ENCODE data around the gene MEAK7.
"Not testable (repeated sequence)": the region's sequence is repeated elsewhere in the genome, so short reads cannot be mapped to it uniquely, and the experiment has no call there.

Gene MEAK7

GRCh38 chr16:84532855-84533486, 28.5 kb upstream of the MEAK7 start:
- DNase-seq (ENCODE audit: low read depth) = no peak

GRCh38 chr16:84532291-84532724, 27.8 kb upstream of the MEAK7 start:
- peak; percentile 91 for DNase-seq (ENCODE audit: low read depth)

- no peak for DNase-seq (ENCODE audit: low read depth)
Measured at GRCh38 chr16:84531671-84532111, 27.2 kb upstream of the MEAK7 start.

- no peak for DNase-seq (ENCODE audit: low read depth)
Measured at GRCh38 chr16:84530590-84530989, 26.1 kb upstream of the MEAK7 start.

GRCh38 chr16:84529607-84530006, 25.1 kb upstream of the MEAK7 start:
- DNase-seq (ENCODE audit: low read depth) = no peak

- no peak for DNase-seq (ENCODE audit: low read depth)
Measured at GRCh38 chr16:84528322-84528721, 23.9 kb upstream of the MEAK7 start.

DNA sequence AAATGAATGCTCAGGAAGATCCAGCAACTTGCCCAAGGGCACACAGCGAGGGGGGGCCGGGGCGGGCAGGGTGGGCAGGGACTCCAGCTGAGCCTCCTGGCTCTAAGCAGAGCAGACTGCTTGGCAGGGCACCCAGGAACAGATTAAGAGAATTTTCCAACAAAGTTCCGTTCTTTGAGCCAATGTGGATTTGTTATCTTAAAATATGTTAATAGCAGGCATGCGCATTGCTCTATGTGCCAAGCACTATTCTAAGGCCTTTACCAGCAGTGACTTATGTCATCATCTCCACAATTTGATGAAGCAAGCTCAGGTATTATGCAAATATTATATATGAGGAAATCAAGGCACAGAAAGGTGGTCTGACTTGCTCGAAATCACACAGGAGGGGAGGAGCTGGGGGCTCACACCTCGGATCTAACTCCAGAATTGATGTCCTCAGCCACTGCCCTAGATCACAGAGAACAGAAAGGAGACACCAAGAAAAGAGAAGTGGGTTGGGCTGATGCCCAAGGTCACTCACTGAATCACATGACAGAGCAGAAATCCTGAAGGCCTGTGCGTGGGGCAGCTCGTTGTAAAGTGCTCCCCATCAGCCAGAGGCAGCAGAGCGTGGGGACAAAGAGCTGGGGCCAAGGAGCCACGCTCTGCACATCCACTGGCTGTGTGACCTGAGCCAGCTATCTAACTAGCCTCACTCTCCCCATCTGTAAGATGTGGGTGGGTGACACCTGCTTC, 23.2 kb upstream of the MEAK7 start:
- DNase-seq (ENCODE audit: low read depth) = no peak

GRCh38 chr16:84526794-84527531, 22.5 kb upstream of the MEAK7 start:
- DNase-seq (ENCODE audit: low read depth) = peak; percentile 54

- not testable (repeated sequence) for DNase-seq (ENCODE audit: low read depth)
Measured at GRCh38 chr16:84524941-84525581, 20.6 kb upstream of the MEAK7 start.

DNA sequence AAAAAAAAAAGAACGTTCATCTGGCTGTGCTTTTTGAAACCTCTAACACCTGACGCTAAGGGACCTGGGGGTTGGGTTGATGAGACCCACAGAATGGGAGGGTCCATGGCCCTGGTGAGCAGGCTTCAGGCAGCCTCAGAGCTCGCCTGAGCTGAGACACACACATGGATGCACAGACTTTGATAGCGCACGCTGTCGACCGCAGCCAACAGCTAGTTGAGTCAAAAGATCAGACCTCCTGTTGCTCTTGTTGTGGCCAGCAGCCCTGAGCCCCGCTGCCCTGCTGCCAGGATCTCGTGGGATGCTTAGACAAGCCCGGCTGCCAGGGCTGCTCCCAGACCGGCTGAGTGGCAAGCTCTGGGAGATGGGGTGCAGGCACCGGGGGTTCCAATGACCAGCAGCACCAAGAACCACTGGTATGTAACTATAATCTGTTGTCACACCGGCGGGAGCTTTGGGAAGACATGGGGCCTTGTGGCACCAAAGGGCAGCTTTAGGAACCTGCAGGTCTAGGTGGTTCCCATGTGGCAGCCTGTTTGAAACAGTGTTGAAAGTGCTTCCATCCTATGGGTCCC, 20.0 kb upstream of the MEAK7 start:
- no peak for DNase-seq (ENCODE audit: low read depth)

DNA sequence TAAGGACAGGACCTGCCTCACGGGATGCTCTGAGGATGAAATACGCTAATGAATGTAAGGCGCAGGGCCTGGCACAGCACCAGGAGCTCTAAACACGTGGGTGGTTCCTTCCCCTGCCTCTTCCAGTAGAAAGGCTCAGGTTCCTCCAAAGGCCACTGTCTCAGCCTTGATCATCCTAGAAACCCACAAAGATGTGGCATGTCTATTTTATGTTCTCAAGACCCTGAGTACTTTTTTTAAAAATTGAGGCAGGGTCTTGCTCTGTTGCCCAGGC, 17.0 kb upstream of the MEAK7 start:
- no peak for DNase-seq (ENCODE audit: low read depth)

DNA sequence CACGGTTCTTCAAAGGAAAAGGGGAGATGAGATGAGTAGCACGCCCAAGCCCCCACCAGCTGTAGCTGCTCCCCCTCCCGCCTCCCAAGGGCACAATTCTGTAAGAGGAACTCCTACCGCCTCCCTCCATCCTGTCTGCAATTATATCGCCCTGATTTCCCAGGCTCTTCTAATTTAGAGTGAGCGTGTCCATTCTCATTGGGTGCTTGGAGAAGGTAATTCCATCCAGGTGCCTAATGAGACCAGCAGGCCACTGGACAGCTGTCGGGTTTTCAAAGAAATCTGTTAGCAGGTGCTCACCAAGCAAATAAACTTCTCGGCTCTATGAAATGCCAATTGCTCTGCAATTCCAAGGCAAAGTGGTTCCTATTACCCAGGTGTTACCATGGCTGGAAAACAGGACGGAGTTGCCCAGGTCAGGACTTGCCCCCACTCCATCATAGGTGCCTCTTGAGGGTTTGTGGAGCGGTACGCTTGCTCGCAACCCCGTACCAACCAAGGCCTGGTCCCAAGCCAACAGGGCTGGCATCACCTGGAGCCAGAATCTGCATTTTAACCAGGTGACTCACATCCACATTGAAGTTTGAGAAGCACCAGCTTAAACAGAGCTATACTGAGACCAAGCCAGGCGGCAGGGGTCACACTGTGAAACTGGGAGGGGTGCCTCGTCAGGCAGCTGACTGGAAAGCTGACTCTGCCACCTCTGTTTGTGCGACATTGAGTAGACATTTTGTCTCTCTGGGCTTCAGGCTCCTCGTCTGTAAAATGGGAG, 16.5 kb upstream of the MEAK7 start:
- no peak for DNase-seq (ENCODE audit: low read depth)

DNA sequence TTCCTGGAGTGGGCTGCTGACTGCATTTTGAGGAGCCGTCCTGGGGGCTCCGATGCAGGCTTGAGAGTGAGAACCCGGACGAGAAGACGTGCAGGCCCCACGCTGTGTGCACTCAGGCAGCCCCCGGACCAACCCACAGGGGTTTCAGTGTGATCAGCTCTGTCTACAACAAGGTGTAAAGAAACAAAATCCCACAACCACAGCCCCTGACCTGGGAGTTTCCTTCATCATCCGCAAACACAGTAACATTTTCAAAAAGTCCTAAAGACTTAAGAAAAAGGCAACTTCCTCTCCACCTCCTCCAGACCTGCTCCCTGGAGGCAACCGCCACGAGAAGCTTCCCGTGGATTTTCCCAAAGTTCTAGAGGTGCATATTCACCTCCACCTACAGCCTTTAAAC, 15.4 kb upstream of the MEAK7 start:
- DNase-seq (ENCODE audit: low read depth) = no peak

- no peak for DNase-seq (ENCODE audit: low read depth)
Measured at GRCh38 chr16:84518804-84519341, 14.4 kb upstream of the MEAK7 start.

DNA sequence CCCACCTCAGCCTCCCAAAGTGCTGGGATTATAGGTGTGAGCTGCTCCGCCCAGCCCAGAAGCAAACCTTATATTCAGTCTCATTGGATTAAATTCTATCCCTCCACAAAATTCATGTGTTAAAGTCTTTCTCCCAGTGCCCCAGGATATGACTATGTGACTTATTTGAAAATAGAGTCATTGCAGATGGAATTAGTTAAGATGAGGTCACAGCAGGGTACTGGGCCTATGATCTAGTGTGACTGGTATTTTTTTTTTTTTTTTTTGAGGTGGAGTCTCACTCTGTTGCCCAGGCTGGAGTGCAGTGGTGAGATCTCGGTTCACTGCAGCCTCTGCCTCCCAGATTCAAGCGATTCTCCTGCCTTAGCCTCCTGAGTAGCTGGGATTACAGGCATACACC, 13.8 kb upstream of the MEAK7 start:
- not testable (repeated sequence) for DNase-seq (ENCODE audit: low read depth)

GRCh38 chr16:84517366-84517765, 12.9 kb upstream of the MEAK7 start:
- DNase-seq (ENCODE audit: low read depth) = no peak

DNA sequence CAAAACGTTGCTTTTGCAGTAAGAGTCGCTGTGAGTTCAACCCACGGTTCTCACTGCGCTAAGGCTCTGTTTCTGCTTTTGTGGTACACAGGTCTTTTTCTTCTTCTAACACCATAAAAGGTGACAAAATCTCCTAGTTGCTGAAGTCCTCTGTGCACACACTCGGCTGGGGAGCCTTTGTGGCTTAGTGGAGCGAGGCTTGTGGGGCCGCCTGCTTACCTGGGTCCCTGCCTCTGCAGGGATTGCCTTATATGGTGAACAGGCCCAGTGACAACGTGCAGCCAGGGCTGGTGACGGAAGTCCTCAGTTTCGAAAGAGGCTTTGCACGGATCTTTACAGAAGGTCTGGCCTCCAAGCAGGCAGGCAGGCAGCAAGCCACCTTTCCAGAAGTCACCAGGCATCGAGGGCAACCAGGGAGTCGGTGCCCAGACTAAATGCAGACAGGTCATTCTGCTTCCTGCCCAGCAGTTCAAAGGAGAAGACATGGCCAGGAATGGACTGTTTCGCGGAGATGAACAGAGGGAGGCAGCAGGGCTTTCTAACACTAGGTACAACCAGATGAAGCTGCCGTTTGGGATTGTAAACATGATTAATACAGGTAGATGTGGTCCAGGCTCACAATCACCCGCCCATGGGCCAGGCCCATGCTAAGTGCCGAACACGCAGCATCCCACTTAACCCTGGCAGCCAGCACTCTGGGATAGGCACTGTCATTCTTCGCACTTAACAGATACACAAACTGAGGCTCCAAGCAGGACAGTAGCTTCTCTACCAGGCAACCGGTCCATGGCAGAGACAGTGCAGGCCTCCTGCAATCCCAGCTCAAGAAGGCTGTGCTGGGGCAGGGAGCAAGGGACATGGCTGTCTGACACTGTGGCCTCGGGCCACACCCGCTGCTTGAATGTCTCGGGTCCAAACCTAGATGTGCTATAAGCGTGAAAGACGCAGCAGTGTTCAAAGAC, 10.7 kb upstream of the MEAK7 start:
- DNase-seq (ENCODE audit: low read depth) = no peak

DNA sequence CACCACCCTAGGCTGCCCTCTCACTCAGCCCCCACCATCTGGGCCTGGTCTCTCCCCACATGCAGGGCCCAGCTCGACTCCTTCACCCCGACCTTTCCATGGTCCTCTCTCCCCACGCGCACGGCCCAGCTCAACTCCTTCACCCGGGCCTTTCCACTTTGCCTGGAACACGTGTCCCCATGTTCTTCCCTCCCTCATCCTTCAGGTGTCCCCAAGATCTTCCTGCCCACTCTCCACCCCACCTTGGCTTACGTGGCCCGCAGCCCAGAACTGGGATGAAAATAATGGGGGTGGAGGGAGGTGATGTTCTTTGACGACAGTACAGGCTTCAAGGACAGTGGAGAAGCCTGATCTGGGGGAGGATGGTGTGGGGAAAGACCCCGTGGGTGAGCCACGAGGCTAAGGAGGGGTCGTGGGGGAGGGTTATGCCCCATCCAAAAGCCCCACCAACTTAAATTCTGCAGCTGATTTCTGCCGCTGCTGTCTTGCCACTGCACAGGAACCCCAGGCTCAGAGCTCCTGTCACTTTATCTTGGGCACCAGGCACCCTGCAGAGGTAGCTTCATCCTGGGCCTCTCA, 9.9 kb upstream of the MEAK7 start:
- no peak for DNase-seq (ENCODE audit: low read depth)

- no peak for DNase-seq (ENCODE audit: low read depth)
Measured at GRCh38 chr16:84513666-84514065, 9.2 kb upstream of the MEAK7 start.

- DNase-seq (ENCODE audit: low read depth) = no peak
Measured at GRCh38 chr16:84513123-84513522, 8.7 kb upstream of the MEAK7 start.

Measured in stromal cell of bone marrow (primary cell).